Hematopoietic multipotent progenitor cell treated with erythropoietin and hydrocortisone succinate and interleukin-3 and kit ligand, for 8 days (in vitro differentiated cells): ENCODE results near the gene C1QBP.
"Not testable (repeated sequence)": the region's sequence is repeated elsewhere in the genome, so short reads cannot be mapped to it uniquely, and the experiment has no call there.

Experiments
- DNase-seq: peaks from one replicate; pipeline ENCODE4 v3.0.0-alpha.2; 2015

C1QBP gene

GRCh38 chr17:5431234-5431633 is 7.7 kb downstream of the C1QBP start:
- DNase-seq = not testable (repeated sequence)

- no peak for DNase-seq
Observed at GRCh38 chr17:5430413-5430999, 8.4 kb downstream of the C1QBP start.

GRCh38 chr17:5429191-5429887 is 9.6 kb downstream of the C1QBP start:
- no peak for DNase-seq

GRCh38 chr17:5425826-5426225 is 13.1 kb downstream of the C1QBP start:
- DNase-seq = no peak

- no peak for DNase-seq
Observed at GRCh38 chr17:5424909-5425308, 14.0 kb downstream of the C1QBP start.

GRCh38 chr17:5422505-5422904 is 16.4 kb downstream of the C1QBP start:
- no peak for DNase-seq

- DNase-seq = peak; percentile 93
Observed at GRCh38 chr17:5419959-5420653, 18.8 kb downstream of the C1QBP start, which contains the start of gene RPAIN. Gene RPAIN, plus strand, starts transcription at chr17:5420182. Its CDS starts 29 bp downstream, at chr17:5420211.

- peak; percentile 99 for DNase-seq
Observed at GRCh38 chr17:5419356-5419958, 19.5 kb downstream of the C1QBP start, which contains the start of gene NUP88. Gene NUP88, minus strand, starts transcription at chr17:5419662. Its CDS starts 12 bp downstream, at chr17:5419650.

- peak; percentile 62 for DNase-seq
Observed at GRCh38 chr17:5418858-5419355, 20.0 kb downstream of the C1QBP start.

- DNase-seq = no peak
Observed at GRCh38 chr17:5416901-5417300, 22.1 kb downstream of the C1QBP start.

- DNase-seq = no peak
Observed at GRCh38 chr17:5413682-5414081, 25.3 kb downstream of the C1QBP start.

GRCh38 chr17:5410594-5411272 is 28.2 kb downstream of the C1QBP start:
- no peak for DNase-seq

- DNase-seq = peak; percentile 72
Observed at GRCh38 chr17:5408186-5408585, 30.8 kb downstream of the C1QBP start.

GRCh38 chr17:5405400-5405799 is 33.6 kb downstream of the C1QBP start:
- DNase-seq = no peak

GRCh38 chr17:5399767-5400166 is 39.2 kb downstream of the C1QBP start:
- DNase-seq = no peak

- no peak for DNase-seq
Observed at GRCh38 chr17:5396612-5397011, 42.3 kb downstream of the C1QBP start.

GRCh38 chr17:5391678-5392077 is 47.3 kb downstream of the C1QBP start:
- no peak for DNase-seq
